Loucy (cell line): Measurements from ENCODE around the gene LAPTM5.
"Not testable (repeated sequence)": the region's sequence is repeated elsewhere in the genome, so short reads cannot be mapped to it uniquely, and the experiment has no call there.

Source experiments
- H2AFZ ChIP-seq: fragments of 200-600 bp; sonication (generic); 2 replicates; pipeline ENCODE4 v1.6.0; 2016; ENCODE audit warnings: antibody characterized with exemption, mild to moderate bottlenecking, low read length, moderate library complexity
- H3F3A ChIP-seq: fragments of 200-600 bp; 2 replicates; pipeline ENCODE4 v1.6.0; 2016; ENCODE audit warnings: antibody characterized with exemption, low read depth, mild to moderate bottlenecking
- H3K27me3 ChIP-seq: fragments of 200-600 bp; sonication (generic); 2 replicates; pipeline ENCODE4 v1.6.1; 2014; ENCODE audit warnings: low read length, mild to moderate bottlenecking; ENCODE audit not compliant: insufficient read depth, poor library complexity, severe bottlenecking
- H3K36me3 ChIP-seq: fragments of 200-600 bp; sonication (generic); 2 replicates; pipeline ENCODE4 v1.6.1; 2016; ENCODE audit warnings: low read length; ENCODE audit not compliant: insufficient read depth
- H3K4me1 ChIP-seq: fragments of 200-600 bp; sonication (generic); 2 replicates; pipeline ENCODE4 v1.5.1; 2014; ENCODE audit warnings: low read length, mild to moderate bottlenecking; ENCODE audit not compliant: insufficient read depth, poor library complexity, severe bottlenecking
- H3K4me2 ChIP-seq: fragments of 200-600 bp; sonication (generic); 2 replicates; pipeline ENCODE4 v1.6.0; 2014; ENCODE audit warnings: antibody characterized with exemption, low read length, low read depth, mild to moderate bottlenecking; ENCODE audit not compliant: poor library complexity, severe bottlenecking
- H3K4me3 ChIP-seq: fragments of 200-600 bp; sonication (generic); 2 replicates; pipeline ENCODE4 v1.5.1; 2014; ENCODE audit warnings: low read length, mild to moderate bottlenecking, mixed read lengths; ENCODE audit not compliant: poor library complexity, severe bottlenecking
- H3K79me2 ChIP-seq: fragments of 200-600 bp; sonication (generic); 2 replicates; pipeline ENCODE4 v1.6.1; 2014; ENCODE audit warnings: low read length; ENCODE audit not compliant: insufficient read depth
- H3K9ac ChIP-seq: fragments of 200-600 bp; sonication (generic); 2 replicates; pipeline ENCODE4 v1.6.0; 2014; ENCODE audit warnings: mild to moderate bottlenecking, low read depth, low read length, moderate library complexity; ENCODE audit not compliant: poor library complexity, severe bottlenecking
- H3K9me2 ChIP-seq: fragments of 200-600 bp; sonication (generic); replicated peaks from 2 replicates; pipeline ENCODE4 v1.6.1; 2016; ENCODE audit warnings: low read depth, low read length, mixed read lengths
- H3K9me3 ChIP-seq: fragments of 200-600 bp; sonication (generic); 2 replicates; pipeline ENCODE4 v1.6.1; 2014; ENCODE audit warnings: mild to moderate bottlenecking, antibody characterized with exemption, low read length, low read depth; ENCODE audit not compliant: insufficient read depth
- H4K20me1 ChIP-seq: fragments of 200-600 bp; sonication (generic); 2 replicates; pipeline ENCODE4 v1.6.0; 2014; ENCODE audit warnings: antibody characterized with exemption, low read length, mild to moderate bottlenecking; ENCODE audit not compliant: insufficient read depth, poor library complexity, severe bottlenecking
- EZH2phosphoT487 ChIP-seq: fragments of 200-600 bp; IDR thresholded peaks from 2 replicates; pipeline ENCODE4 v1.6.1; 2018; ENCODE audit warnings: antibody characterized with exemption, mild to moderate bottlenecking, moderate library complexity, borderline replicate concordance
- TF ChIP-seq, protein P1 (sequence below): fragments of 200-600 bp; sonication (generic); conservative IDR thresholded peaks from 2 replicates; pipeline ENCODE4 v1.5.1; 2014; ENCODE audit warnings: mild to moderate bottlenecking, antibody characterized with exemption, low read length

Gene LAPTM5

DNA sequence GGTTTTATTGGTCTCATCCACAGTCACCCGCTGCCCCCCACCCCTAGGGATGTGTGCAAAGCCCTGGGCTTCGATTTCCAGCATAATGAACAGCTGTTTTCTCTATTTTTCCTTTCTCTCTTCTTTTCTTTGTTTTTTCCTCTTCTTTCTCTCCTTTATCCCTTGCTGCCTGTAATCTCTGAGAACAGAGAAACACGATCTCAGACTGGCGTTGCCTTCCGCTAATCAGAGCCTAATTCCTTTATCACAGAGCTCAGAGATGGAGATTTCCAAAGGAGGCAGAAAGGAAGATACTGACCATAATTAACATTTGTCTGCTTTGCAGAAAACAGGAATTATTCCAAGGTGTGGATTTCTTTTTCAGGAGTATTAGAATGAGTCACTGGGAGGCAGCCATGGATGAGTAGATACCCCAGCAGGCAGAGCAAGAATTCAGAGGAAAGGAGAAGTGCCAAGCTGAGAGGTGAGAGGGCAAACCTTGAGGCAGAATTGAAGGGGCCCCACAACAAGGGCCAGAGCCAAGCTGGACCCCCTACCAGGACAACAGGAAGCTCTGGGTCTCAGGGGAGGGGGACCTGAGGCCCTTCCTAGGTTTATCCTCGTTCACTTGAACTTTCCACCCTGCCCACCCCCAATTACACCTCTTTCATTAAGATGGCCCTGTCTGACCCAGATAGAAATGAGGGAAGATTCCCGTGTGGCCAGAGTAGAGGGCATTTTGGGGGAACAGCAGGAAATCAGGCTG, 67.5 kb downstream of the LAPTM5 start:
- H3K79me2 ChIP-seq: no peaks in the 10 kb centered on the region
- H3K4me1 ChIP-seq: no peaks in the 10 kb centered on the region
- TF ChIP-seq, protein P1, sequence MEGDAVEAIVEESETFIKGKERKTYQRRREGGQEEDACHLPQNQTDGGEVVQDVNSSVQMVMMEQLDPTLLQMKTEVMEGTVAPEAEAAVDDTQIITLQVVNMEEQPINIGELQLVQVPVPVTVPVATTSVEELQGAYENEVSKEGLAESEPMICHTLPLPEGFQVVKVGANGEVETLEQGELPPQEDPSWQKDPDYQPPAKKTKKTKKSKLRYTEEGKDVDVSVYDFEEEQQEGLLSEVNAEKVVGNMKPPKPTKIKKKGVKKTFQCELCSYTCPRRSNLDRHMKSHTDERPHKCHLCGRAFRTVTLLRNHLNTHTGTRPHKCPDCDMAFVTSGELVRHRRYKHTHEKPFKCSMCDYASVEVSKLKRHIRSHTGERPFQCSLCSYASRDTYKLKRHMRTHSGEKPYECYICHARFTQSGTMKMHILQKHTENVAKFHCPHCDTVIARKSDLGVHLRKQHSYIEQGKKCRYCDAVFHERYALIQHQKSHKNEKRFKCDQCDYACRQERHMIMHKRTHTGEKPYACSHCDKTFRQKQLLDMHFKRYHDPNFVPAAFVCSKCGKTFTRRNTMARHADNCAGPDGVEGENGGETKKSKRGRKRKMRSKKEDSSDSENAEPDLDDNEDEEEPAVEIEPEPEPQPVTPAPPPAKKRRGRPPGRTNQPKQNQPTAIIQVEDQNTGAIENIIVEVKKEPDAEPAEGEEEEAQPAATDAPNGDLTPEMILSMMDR: no peak
- no peak for TF ChIP-seq EZH2phosphoT487
- H3K9ac ChIP-seq: no peak overlapping the region
- no peaks in the 10 kb centered on the region for H4K20me1 ChIP-seq
- no peak overlapping the region for H2AFZ ChIP-seq
- H3F3A ChIP-seq: no peaks in the 10 kb centered on the region
- no peaks in the 10 kb centered on the region for H3K27me3 ChIP-seq
- H3K9me3 ChIP-seq: no peaks in the 10 kb centered on the region
- H3K36me3 ChIP-seq: no peaks in the 10 kb centered on the region
- no peak overlapping the region for H3K4me3 ChIP-seq
- no peaks in the 10 kb centered on the region for H3K9me2 ChIP-seq
- H3K4me2 ChIP-seq: no peak overlapping the region

DNA sequence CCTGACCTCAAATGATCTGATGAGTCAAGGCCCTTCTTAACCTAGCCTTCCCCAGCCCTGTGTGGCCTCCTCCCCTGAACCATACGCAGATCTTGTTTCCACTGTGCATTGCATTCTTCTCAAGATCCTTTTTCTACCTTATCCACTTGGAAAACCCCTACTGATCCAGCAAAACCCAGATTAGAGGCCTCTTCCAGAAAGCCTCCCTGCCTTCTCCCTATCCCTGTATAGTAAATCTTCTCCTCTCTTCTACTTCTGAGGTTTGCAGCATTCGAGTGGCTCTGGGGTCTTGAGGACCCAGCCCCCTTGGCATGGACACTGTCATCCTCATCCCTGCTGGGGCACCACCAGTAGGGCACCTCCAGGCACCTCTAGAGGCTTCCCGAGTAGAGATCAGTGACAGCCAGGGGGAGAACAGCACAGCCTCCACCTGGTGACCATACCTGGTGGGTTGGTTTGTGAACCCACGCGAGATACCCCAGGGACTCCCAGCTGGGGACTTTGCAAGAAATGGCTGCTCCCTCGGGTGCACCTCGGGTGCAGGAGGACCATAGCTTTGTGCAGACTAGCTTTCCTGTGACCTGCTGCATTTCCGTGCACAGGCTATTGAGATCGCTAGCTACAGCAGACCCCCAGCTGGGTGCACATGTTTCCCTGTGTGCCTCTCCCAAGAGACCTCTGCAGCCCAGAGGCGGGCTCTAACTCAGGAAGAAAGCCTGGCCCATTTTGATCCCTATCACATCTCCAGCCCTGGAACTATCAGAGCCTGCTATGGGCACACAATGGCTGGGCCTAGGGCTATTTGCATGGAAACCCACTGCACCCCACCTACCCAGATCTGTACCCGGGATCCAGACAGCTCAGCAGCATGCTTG, 68.4 kb downstream of the LAPTM5 start:
- H3K4me3 ChIP-seq: no peak overlapping the region
- H3K9me3 ChIP-seq: no peaks in the 10 kb centered on the region
- no peaks in the 10 kb centered on the region for H3K27me3 ChIP-seq
- no peak overlapping the region for H3K4me2 ChIP-seq
- no peak for TF ChIP-seq EZH2phosphoT487
- TF ChIP-seq, protein P1: no peak
- no peaks in the 10 kb centered on the region for H3K9me2 ChIP-seq
- no peaks in the 10 kb centered on the region for H3K4me1 ChIP-seq
- no peaks in the 10 kb centered on the region for H3K79me2 ChIP-seq
- no peaks in the 10 kb centered on the region for H3K36me3 ChIP-seq
- H3K9ac ChIP-seq: no peak overlapping the region
- no peaks in the 10 kb centered on the region for H4K20me1 ChIP-seq
- H2AFZ ChIP-seq: no peak overlapping the region
- no peaks in the 10 kb centered on the region for H3F3A ChIP-seq

DNA sequence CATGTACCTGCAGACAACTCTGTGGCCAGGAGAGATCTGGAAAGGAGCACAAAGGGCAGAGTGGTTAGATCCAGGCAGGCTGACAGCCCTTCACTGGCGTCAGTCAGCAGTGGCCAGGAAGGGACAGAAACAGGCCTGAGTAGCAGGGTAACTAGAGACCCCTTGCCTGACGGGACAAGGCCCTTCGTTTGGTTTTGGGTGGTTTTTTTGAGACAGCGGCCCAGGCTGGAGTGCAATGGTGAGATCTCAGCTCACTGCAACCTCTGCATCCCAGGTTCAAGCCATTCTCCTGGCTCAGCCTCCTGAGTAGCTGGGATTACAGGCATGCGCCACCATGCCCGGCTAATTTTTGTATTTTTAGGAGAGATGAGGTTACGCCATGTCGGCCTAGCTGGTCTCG, 69.1 kb downstream of the LAPTM5 start:
- not testable (repeated sequence) for H3K4me1 ChIP-seq, H3F3A ChIP-seq, H3K9me3 ChIP-seq, H3K4me2 ChIP-seq, H3K4me3 ChIP-seq, H3K9me2 ChIP-seq, H4K20me1 ChIP-seq, H3K36me3 ChIP-seq, H3K79me2 ChIP-seq, H3K9ac ChIP-seq, H3K27me3 ChIP-seq, H2AFZ ChIP-seq
